Mesothelial cell of epicardium (in vitro differentiated cells): Measurements from ENCODE around the gene GH2. TPM values are rescaled to one million over a fixed set of nuclear protein-coding genes. Genes with fewer than 3 reads are reported as not detected.
A peak's percentile ranks its signal among the peaks of the same experiment; 100 is the strongest.

Experiments used
- DNase-seq, 2 experiments: peaks; one replicate each; pipeline ENCODE4 v3.0.0; 2021; ENCODE audit warnings: low spot score in 2 of 2; ENCODE audit not compliant: unreplicated experiment in 2 of 2
- H3K27ac Mint-ChIP-seq: 2 replicates; pipeline ENCODE4 v1.8.0; 2021; ENCODE audit warnings: mixed read lengths
- H3K27me3 Mint-ChIP-seq: 2 replicates; pipeline ENCODE4 v1.8.0; 2021; ENCODE audit warnings: low read depth, mixed read lengths
- H3K36me3 Mint-ChIP-seq: 2 replicates; pipeline ENCODE4 v1.8.0; 2021; ENCODE audit warnings: mixed read lengths
- H3K4me1 Mint-ChIP-seq: 2 replicates; pipeline ENCODE4 v1.8.0; 2021; ENCODE audit warnings: mixed read lengths
- H3K4me3 Mint-ChIP-seq: 2 replicates; pipeline ENCODE4 v1.8.0; 2021; ENCODE audit warnings: mild to moderate bottlenecking, moderate library complexity, mixed read lengths
- H3K9me3 Mint-ChIP-seq: 2 replicates; pipeline ENCODE4 v1.8.0; 2021; ENCODE audit warnings: mixed read lengths
- CTCF ChIP-seq: fragments of 200-600 bp; sonication (generic); IDR thresholded peaks from one replicate; pipeline ENCODE4 v1.5.0; 2021; ENCODE audit warnings: antibody characterized with exemption; ENCODE audit not compliant: unreplicated experiment
- total RNA-seq: library from RNA; stranded (reverse); gene quantifications from 3 replicates; pipeline ENCODE4 v1.2.1, GENCODE V29; 2021

GH2 gene
- total RNA-seq, 1 donor from 2014 or later = not detected

- H3K4me1 Mint-ChIP-seq = peaks cover 11% of the 10 kb centered on the region
- TF ChIP-seq CTCF = no peak
- H3K27me3 Mint-ChIP-seq = no peaks in the 10 kb centered on the region
- peaks cover 25% of the 10 kb centered on the region for H3K36me3 Mint-ChIP-seq
- H3K4me3 Mint-ChIP-seq = no peak overlapping the region
- H3K27ac Mint-ChIP-seq = peak overlapping the region; percentile 34
- DNase-seq = no peak
- no peaks in the 10 kb centered on the region for H3K9me3 Mint-ChIP-seq
Measured at GRCh38 chr17:63832455-63832854, 49.3 kb downstream of the GH2 start.

- Mint-ChIP-seq H3K27me3 (no peaks in the 10 kb centered on the region), H3K4me1 (peaks cover 11% of the 10 kb centered on the region), H3K27ac (no peak overlapping the region), H3K4me3 (no peak overlapping the region), H3K36me3 (peaks cover 25% of the 10 kb centered on the region), H3K9me3 (no peaks in the 10 kb centered on the region)
- DNase-seq = no peak
- no peak for TF ChIP-seq CTCF
Measured at GRCh38 chr17:63832014-63832413, 49.7 kb downstream of the GH2 start.

GRCh38 chr17:63831505-63831904 lies 50.2 kb downstream of the GH2 start:
- Mint-ChIP-seq H3K27me3 (no peaks in the 10 kb centered on the region), H3K4me3 (no peak overlapping the region), H3K4me1 (peaks cover 11% of the 10 kb centered on the region), H3K36me3 (peaks cover 25% of the 10 kb centered on the region), H3K9me3 (no peaks in the 10 kb centered on the region), H3K27ac (no peak overlapping the region)
- no peak for DNase-seq
- no peak for TF ChIP-seq CTCF

GRCh38 chr17:63830904-63831491 lies 50.7 kb downstream of the GH2 start:
- Mint-ChIP-seq H3K36me3 (peaks cover 25% of the 10 kb centered on the region), H3K4me3 (no peak overlapping the region), H3K27me3 (no peaks in the 10 kb centered on the region), H3K4me1 (peaks cover 16% of the 10 kb centered on the region), H3K9me3 (no peaks in the 10 kb centered on the region), H3K27ac (peak overlapping the region; percentile 52)
- no peak for DNase-seq
- TF ChIP-seq CTCF = no peak

GRCh38 chr17:63830278-63830677 lies 51.5 kb downstream of the GH2 start:
- no peak for DNase-seq
- no peak for TF ChIP-seq CTCF
- Mint-ChIP-seq H3K4me1 (peaks cover 23% of the 10 kb centered on the region), H3K27me3 (no peaks in the 10 kb centered on the region), H3K4me3 (no peak overlapping the region), H3K9me3 (no peaks in the 10 kb centered on the region), H3K27ac (no peak overlapping the region), H3K36me3 (peaks cover 25% of the 10 kb centered on the region)

Other genes with a start within 250 kb of the GH2 start
- 76.5 to 79.3 TPM (median 77.0 TPM) in 3 replicates for gene LIMD2, start 181.8 kb downstream of the GH2 start, total RNA-seq
- gene STRADA, start 140.1 kb downstream of the GH2 start, total RNA-seq = 57.2 to 62.9 TPM (median 62.3 TPM) in 3 replicates
- 55.9 to 58.2 TPM (median 56.3 TPM) in 3 replicates for gene CCDC47, start 108.3 kb downstream of the GH2 start, total RNA-seq
- gene DDX42, start 107.8 kb downstream of the GH2 start, total RNA-seq = 183 to 197 TPM (median 186 TPM) in 3 replicates
- gene PSMC5, start 54.5 kb downstream of the GH2 start, total RNA-seq = 76.5 to 82.4 TPM (median 82.0 TPM) in 3 replicates
- 44.0 to 48.6 TPM (median 48.1 TPM) in 3 replicates for gene FTSJ3, start 54.3 kb downstream of the GH2 start, total RNA-seq
- gene SMARCD2, start 39.3 kb downstream of the GH2 start, total RNA-seq = 70.1 to 72.3 TPM (median 72.2 TPM) in 3 replicates
- gene CSH2, start 8.3 kb downstream of the GH2 start, total RNA-seq = 0.43 to 0.66 TPM in 2 of 3 replicates, not detected in the other
- 0.61 TPM in 1 of 3 replicates, not detected in the others for gene CSH1, start 14.6 kb upstream of the GH2 start, total RNA-seq
- gene CSHL1, start 29.3 kb upstream of the GH2 start, total RNA-seq = not detected in 3 replicates
- not detected in 3 replicates for gene GH1, start 36.9 kb upstream of the GH2 start, total RNA-seq
- not detected in 3 replicates for gene CD79B, start 50.4 kb upstream of the GH2 start, total RNA-seq
- gene SCN4A, start 91.0 kb upstream of the GH2 start, total RNA-seq = 0.14 to 0.60 TPM (median 0.51 TPM) in 3 replicates
- 1.9 to 2.0 TPM (median 2.0 TPM) in 3 replicates for gene PRR29, start 116.4 kb upstream of the GH2 start, total RNA-seq
- gene ICAM2, start 138.7 kb upstream of the GH2 start, total RNA-seq = 0.22 TPM in 1 of 3 replicates, not detected in the others
- 16.4 to 20.6 TPM (median 17.9 TPM) in 3 replicates for gene ERN1, start 248.2 kb upstream of the GH2 start, total RNA-seq